HUDEP-2 (cell line): Measurements from ENCODE around the gene COBL.

ENCODE experiments used
- DNase-seq, 76 experiments: peaks; one replicate each; lab custom pipeline; 2025; ENCODE audit not compliant: unreplicated experiment in 76 of 76; lab: John Stamatoyannopoulos, UW

COBL gene

DNA sequence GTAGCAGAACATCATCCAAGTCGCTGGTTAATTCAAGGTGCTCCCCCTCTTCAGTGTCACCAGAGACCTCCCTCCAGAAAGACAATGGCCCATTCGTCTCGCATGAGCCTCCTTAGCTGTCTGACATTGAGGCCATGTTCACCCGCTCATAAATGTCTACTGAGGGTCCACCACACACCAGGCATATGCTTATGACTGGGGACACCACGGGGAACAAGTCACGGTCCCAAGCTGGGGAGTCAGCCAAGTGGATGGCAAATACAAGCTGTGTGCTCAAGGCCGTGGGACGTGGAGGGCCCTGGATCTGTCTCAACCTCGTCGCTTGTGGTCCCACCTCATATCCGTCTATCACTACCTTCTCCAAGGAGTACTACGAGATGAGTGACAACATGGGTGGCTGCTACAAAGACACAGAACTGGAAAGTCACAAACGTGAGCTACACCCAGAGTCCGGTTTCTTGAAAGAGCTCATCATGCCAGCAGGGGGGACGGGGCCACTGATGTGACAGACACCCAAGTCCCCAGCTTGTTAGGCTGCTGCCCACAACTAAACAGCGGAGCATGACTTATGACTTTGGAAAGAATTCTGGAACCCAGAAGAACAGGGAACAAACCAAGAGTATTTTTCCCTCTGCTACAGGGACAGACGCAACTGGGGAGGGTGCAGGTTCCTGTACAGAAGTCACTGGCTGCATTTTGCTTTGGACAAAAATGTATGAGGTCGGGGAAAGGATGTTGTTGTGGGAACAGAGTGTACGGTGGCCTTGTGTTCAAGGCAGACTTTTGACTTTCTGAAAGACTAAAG lies 189.6 kb downstream of the COBL start:
- no peak for DNase-seq

DNA sequence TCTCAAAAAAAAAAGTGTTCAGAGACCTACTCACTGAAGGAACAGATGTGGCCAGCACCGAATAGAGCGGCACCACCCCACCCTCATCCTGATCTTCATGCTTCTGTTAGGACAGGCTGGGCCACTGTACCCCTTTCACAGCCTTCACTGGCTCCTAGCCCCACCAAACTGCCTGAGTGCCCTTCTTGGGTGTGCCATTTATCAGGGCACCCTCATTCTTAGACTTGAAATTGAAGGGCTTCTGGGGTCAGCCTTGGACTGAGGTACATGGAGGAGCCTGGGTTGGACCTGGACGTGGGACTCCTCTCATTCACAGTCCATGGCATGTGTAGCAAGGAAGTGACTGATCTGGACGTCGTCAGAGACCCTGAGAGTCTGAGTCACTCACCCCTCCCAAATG lies 190.3 kb downstream of the COBL start:
- DNase-seq = no peak

DNA sequence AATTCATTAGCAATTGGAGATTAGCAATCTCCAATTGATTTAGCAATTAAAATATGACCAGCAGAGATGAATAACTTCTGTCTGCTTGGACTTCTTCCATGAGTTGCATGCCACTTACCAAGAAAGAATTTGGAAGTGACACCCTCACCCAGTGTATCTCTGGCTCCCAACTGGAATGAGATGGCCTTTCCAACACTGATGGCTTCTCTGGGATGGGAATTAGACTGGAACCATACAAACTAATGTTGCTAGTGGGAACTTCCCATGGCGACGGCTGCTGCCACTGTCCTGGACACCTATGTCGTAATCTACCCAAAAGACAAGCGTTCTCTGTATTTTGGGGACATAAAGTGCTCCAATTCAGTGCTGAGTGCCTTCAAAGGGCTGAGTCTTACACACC lies 192.3 kb downstream of the COBL start:
- DNase-seq = no peak

- no peak for DNase-seq
Measured at GRCh38 chr7:51123322-51124019, 193.1 kb downstream of the COBL start.

DNA sequence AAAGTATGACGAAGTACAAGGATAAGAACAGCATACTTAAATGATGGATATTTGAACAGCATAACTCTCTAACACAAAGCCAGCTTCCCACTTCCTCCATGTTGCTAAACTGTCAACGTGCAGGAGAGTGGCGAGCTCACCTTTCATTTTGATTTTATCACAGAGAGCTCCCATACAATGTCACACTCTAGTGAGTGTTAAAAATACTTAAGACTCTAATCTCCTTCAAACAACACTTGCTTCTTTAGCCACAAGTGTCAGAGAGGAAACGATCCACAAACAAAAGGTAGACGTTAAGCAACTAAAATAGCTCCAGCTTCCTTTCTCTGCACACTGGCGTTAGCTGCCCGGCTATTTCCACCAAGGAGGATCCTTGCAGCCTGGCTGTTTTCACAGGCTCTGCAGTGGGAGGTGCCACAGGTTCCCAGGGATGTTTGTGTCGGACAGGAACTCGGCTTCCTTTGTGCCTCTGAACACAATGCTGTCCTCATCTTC lies 194.6 kb downstream of the COBL start:
- DNase-seq = no peak

- DNase-seq = no peak
Measured at GRCh38 chr7:51121036-51121790, 195.4 kb downstream of the COBL start.

DNA sequence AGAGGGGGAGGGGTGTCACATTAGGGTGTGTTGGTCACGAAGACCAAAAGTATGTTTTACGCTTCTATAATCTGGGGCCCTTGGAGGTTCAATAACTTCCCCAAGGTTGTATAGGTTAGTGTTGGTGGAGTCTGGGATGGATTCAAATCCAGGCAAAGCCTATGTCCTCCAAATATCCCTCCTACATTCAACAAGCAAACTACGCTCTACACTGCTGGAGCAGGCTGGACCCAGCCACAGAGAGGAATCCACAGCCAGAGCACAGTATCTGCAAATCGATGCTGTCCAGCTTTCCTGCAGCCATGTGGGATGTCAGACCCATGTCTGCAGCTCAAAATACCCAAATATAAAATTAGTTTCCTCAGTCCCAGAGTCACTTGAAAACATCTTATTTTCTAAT lies 198.0 kb downstream of the COBL start:
- no peak for DNase-seq

- no peak for DNase-seq
Measured at GRCh38 chr7:51114501-51114900, 202.1 kb downstream of the COBL start.

- no peak for DNase-seq
Measured at GRCh38 chr7:51113962-51114361, 202.6 kb downstream of the COBL start.

- DNase-seq = no peak
Measured at GRCh38 chr7:51113560-51113959, 203.0 kb downstream of the COBL start.

DNA sequence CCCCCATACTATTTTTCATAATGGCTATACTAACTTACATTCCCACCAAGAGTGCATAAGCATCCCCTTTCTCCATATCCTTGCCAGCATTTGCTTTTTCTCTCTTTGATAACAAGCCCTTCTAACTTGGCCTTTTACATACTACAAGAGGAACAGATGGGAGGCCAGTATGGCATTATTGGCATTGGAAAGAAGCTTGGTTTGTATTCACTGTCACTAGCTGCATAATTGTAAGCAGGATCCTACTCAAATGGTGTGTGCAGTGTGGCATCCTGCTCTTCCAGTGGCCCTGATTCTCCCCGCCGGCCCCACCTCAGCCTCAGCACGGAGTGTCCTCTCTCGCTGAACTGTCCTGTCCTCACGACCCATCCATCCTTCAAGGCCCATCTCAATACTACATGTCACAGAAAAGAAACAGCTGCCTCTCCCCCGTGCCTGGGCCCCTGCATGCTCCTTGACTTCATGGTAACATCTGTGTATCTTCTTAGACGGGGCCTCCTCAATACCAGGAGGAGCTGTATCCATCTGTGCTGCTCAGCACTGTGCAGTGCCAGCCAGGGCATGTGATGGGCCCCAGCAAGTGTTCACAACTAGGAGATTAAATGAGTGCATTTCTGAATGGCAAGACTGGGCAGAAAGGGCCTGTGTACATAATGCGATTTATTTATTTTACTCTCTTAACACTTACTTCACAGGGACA lies 205.2 kb downstream of the COBL start:
- DNase-seq = no peak

GRCh38 chr7:51108134-51108533 lies 208.5 kb downstream of the COBL start:
- DNase-seq = no peak

DNA sequence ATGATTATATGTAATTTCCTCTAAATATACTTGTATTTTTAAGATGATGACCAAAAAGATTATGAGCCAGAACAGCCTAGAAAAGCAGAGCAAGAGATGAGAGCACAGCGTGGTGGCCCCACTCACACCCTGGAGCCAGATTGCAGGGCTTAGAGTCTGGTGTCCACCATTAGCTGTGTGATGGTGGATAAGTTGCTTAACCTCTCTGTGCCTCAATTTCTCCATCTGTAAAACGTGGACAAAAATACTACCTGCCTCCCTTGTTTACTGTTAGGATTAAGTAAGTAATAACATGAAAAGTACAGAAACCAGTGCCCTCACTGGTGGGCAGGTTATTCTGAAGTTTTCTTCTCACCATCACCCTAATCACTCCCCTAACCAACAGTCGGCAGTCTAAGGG lies 212.3 kb downstream of the COBL start:
- DNase-seq = no peak

GRCh38 chr7:51103718-51104117 lies 212.9 kb downstream of the COBL start:
- DNase-seq = no peak

- no peak for DNase-seq
Measured at GRCh38 chr7:51102828-51103227, 213.8 kb downstream of the COBL start.

- no peak for DNase-seq
Measured at GRCh38 chr7:51101111-51101757, 215.4 kb downstream of the COBL start.

GRCh38 chr7:51090411-51090810 lies 226.2 kb downstream of the COBL start:
- no peak for DNase-seq

DNA sequence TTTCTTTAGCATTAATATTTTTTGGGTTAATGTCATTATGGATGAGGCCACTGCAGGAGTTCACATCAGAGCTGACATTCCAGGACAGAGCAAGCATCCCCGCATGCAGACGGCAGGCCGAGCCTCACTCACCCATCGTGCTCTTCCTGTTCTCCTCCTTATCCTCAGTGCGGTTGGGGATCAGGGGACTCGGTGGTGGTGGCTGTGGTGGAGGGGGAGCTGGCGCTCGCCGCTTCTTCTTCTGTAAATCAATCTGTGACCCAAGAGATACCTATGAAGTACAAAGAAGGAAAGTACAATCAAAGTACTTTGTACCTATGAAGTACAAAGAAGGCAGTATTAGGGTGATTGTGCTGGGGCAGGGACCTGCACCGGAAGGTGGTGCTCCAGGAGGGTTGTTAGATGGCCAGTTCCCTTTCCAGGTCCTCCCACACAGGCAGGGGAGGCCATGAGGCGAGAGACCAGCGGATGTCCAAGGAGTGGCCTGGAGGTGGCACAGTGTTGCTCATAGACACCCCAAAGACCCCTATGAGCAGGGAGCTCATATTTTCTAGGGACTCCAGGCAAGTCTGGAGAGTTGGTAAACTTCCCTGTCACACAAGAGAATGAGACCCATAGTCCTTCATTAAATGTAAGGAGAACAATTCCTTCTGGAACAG lies 231.4 kb downstream of the COBL start:
- DNase-seq = no peak

DNA sequence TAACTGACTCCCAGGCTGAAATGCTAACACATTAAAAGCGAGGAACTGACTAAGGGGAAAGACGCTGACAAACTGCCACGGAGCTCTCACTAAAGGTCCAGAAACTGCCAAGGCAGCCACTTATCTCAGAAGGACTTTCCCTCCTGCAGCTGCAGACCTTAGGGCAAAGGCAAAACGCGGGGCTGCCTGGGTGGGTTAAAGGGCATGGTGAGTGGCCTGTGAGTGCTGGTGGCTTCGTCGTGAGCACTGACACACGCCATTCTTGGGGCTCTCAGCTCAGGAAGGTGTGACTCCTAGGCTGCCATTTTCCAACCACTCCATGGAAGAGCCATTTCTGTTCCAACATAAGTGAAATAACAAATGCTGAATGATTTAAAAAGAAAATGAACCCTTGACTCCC lies 232.5 kb downstream of the COBL start:
- DNase-seq = no peak
